PFSK-1 (cell line): ENCODE data around the gene SLC22A6.

Experiments used
- FOXP2 ChIP-seq: optimal IDR thresholded peaks from 2 replicates; pipeline ENCODE3; 2011; ENCODE audit warnings: borderline replicate concordance, control low read depth, inconsistent platforms; ENCODE audit not compliant: insufficient read depth; ENCODE audit errors: extremely low read length, extremely low read depth
- POLR2AphosphoS5 ChIP-seq: IDR thresholded peaks from 2 replicates; pipeline ENCODE4 v1.6.1; 2012; ENCODE audit warnings: low read depth, mild to moderate bottlenecking, control low read depth, low read length, moderate library complexity
- REST ChIP-seq, 2 experiments: IDR thresholded peaks; 2 replicates each; pipeline versions ENCODE4 v1.6.1 to v1.8.0; 2011 to 2012; ENCODE audit warnings: low read depth in 2 of 2, low read length in 2 of 2, control low read depth in 1 of 2, inconsistent platforms in 1 of 2, mild to moderate bottlenecking in 1 of 2, moderate library complexity in 1 of 2; ENCODE audit not compliant: insufficient read depth in 1 of 2
- SIN3A ChIP-seq: IDR thresholded peaks from 2 replicates; pipeline ENCODE4 v1.6.1; 2012; ENCODE audit warnings: mild to moderate bottlenecking, low read length, moderate library complexity, borderline replicate concordance; ENCODE audit not compliant: insufficient read depth
- TAF1 ChIP-seq: IDR thresholded peaks from 2 replicates; pipeline ENCODE4 v1.6.1; 2012; ENCODE audit warnings: low read length, control low read depth, borderline replicate concordance; ENCODE audit not compliant: insufficient read depth

SLC22A6 gene

GRCh38 chr11:63014408-63015055 is 29.8 kb upstream of the SLC22A6 start:
- no peak for TF ChIP-seq REST (IDR thresholded peaks at IDR 0.05; ENCODE audit: insufficient read depth in 1 of 2, low read depth in 2 of 2, low read length in 2 of 2)
- TF ChIP-seq TAF1 = no peak
- TF ChIP-seq SIN3A = no peak
- TF ChIP-seq FOXP2 = no peak
- no peak for TF ChIP-seq POLR2AphosphoS5

GRCh38 chr11:63012839-63013238 is 28.1 kb upstream of the SLC22A6 start:
- TF ChIP-seq SIN3A (no peak), POLR2AphosphoS5 (no peak), FOXP2 (no peak), TAF1 (no peak), REST (IDR thresholded peaks at IDR 0.05; ENCODE audit: insufficient read depth in 1 of 2, low read depth in 2 of 2, low read length in 2 of 2) (no peak)

- TF ChIP-seq POLR2AphosphoS5 (no peak), SIN3A (no peak), REST (IDR thresholded peaks at IDR 0.05; ENCODE audit: insufficient read depth in 1 of 2, low read depth in 2 of 2, low read length in 2 of 2) (no peak), TAF1 (no peak)
Measured at GRCh38 chr11:63012430-63012829, 27.7 kb upstream of the SLC22A6 start.

GRCh38 chr11:63010934-63011439 is 26.2 kb upstream of the SLC22A6 start:
- no peak for TF ChIP-seq TAF1
- TF ChIP-seq SIN3A = no peak
- no peak for TF ChIP-seq POLR2AphosphoS5
- TF ChIP-seq REST (IDR thresholded peaks at IDR 0.05; ENCODE audit: insufficient read depth in 1 of 2, low read depth in 2 of 2, low read length in 2 of 2) = no peak
- no peak for TF ChIP-seq FOXP2
